SU-DHL-6 (cell line): ENCODE data around the gene ATP5F1E.

Experiments used
- EZH2phosphoT487 ChIP-seq: fragments of 200-600 bp; sonication (generic), shearing (Covaris generic); conservative IDR thresholded peaks from 2 replicates; pipeline ENCODE4 v1.6.1; 2018; ENCODE audit warnings: mild to moderate bottlenecking, antibody characterized with exemption, low read length, moderate library complexity, mixed read lengths
- TF ChIP-seq, protein P1 (sequence below): fragments of 200-600 bp; sonication (generic); IDR thresholded peaks from one replicate; pipeline ENCODE4 v1.5.1; 2017; ENCODE audit warnings: antibody characterized with exemption, mild to moderate bottlenecking, low read length, moderate library complexity; ENCODE audit not compliant: insufficient read depth, poor library complexity, severe bottlenecking

DNA sequence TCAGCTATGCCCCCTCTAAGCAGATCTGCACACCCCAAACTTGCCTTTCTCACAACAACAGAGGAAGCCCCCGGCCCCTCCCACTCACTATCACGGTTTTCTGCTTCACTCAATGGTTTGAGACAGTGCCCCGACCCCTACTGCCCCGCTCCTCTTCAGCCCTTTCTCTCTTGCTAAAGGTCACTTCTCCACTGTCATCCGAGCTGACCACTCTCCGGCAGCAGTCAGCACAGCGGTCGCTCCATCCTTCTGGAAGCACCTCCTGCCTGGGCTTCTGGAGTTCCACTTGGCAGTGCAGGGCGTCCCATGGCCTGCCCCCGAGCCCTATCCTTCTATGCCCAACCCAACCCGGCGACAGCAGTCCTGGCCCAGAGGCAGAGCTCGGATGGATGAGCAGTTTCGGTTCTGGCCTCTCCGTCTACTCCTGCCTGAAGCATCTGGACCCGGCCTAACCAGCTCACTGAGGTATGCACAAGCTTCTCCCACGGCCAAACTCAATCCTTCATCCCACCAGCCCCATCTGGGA is 29.2 kb downstream of the ATP5F1E start:
- TF ChIP-seq, protein P1, sequence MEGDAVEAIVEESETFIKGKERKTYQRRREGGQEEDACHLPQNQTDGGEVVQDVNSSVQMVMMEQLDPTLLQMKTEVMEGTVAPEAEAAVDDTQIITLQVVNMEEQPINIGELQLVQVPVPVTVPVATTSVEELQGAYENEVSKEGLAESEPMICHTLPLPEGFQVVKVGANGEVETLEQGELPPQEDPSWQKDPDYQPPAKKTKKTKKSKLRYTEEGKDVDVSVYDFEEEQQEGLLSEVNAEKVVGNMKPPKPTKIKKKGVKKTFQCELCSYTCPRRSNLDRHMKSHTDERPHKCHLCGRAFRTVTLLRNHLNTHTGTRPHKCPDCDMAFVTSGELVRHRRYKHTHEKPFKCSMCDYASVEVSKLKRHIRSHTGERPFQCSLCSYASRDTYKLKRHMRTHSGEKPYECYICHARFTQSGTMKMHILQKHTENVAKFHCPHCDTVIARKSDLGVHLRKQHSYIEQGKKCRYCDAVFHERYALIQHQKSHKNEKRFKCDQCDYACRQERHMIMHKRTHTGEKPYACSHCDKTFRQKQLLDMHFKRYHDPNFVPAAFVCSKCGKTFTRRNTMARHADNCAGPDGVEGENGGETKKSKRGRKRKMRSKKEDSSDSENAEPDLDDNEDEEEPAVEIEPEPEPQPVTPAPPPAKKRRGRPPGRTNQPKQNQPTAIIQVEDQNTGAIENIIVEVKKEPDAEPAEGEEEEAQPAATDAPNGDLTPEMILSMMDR: no peak
- no peak for TF ChIP-seq EZH2phosphoT487
